ENCODE data around the gene HOOK2. TPM values are rescaled to one million over a fixed set of nuclear protein-coding genes. Genes with fewer than 3 reads are reported as not detected.

Gene HOOK2
- total RNA-seq, 1 donor from 2014 or later = 30.3 TPM

DNA sequence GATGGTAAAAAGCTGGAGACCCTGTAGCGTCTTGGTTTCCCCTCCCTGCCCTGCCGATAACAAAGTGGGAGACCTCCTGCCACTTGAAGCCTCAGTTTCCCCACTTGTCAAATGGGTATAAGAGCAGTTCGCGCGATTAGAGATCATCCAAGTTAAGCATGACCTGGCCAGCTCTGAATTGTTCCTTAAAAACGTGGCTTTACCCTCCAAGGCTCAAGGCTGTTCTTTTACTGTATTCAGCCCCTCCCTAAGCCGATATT, 52.0 kb downstream of the HOOK2 start:
- no peak for TF ChIP-seq CTCF (IDR thresholded peaks at IDR 0.05; ENCODE audit: unreplicated experiment)
- H3K4me3 Mint-ChIP-seq (ENCODE audit: unreplicated experiment) = peak overlapping the region; percentile 93
- no peak for DNase-seq (ENCODE audit: low spot score)
- H3K9me3 Mint-ChIP-seq (ENCODE audit: unreplicated experiment) = no peaks in the 10 kb centered on the region
- H3K27ac Mint-ChIP-seq (ENCODE audit: unreplicated experiment) = peak overlapping the region; percentile 95
- H3K4me1 Mint-ChIP-seq (ENCODE audit: unreplicated experiment) = peaks cover 27% of the 10 kb centered on the region
- peaks cover 14% of the 10 kb centered on the region for H3K36me3 Mint-ChIP-seq (ENCODE audit: low read depth, unreplicated experiment)
- H3K27me3 Mint-ChIP-seq (ENCODE audit: unreplicated experiment) = peaks cover 15% of the 10 kb centered on the region

DNA sequence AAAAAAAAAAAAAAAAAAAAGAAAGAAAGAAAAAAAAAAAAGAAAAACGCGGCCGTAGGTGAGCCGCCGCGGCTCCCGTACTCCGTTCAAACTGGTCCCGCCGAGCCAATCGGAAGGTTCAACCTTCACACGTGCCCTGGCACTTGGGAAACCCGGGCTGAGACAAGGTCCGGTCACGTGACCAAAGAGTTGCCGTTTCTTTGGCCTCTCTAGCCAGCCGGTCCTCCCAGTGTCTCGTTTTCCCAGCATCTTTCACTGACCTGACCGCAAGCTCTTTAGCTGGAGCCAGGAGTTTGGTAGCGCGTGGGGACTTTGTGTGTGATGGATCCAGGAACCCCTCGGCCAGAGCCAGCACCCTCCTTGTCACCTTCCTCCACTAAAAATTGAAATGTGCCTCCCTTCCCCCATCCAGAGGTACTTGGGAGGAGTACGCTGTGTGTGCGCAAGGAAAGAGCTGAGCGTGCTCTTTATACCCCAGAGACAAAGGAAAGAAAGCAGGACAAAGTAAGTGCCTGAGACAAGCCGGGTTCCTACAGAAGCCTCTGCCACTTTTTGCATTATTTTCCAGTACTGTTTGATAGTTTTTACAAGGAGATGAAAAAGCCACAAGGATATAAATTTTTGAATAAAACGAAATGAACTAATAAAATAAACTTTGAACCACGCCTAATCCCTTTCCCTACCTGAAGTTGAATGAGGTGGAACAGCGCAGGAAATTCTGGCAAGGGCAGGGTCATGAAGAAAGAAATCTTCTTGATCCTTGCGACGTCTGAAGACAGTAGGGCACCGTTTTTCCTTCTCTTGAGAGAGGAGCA, 52.6 kb downstream of the HOOK2 start:
- Mint-ChIP-seq H3K4me1 (ENCODE audit: unreplicated experiment) (peaks cover 27% of the 10 kb centered on the region), H3K9me3 (ENCODE audit: unreplicated experiment) (no peaks in the 10 kb centered on the region), H3K4me3 (ENCODE audit: unreplicated experiment) (peak overlapping the region; percentile 93), H3K27me3 (ENCODE audit: unreplicated experiment) (peaks cover 15% of the 10 kb centered on the region), H3K36me3 (ENCODE audit: low read depth, unreplicated experiment) (peaks cover 11% of the 10 kb centered on the region), H3K27ac (ENCODE audit: unreplicated experiment) (peak overlapping the region; percentile 95)
- DNase-seq (ENCODE audit: low spot score) = peak; percentile 91
- no peak for TF ChIP-seq CTCF (IDR thresholded peaks at IDR 0.05; ENCODE audit: unreplicated experiment)

- DNase-seq (ENCODE audit: low spot score) = peak; percentile 68
- H3K36me3 Mint-ChIP-seq (ENCODE audit: low read depth, unreplicated experiment) = peaks cover 11% of the 10 kb centered on the region
- TF ChIP-seq CTCF (IDR thresholded peaks at IDR 0.05; ENCODE audit: unreplicated experiment) = no peak
These were observed 53.4 kb downstream of the HOOK2 start for GRCh38 chr19:12721656-12722565.

DNA sequence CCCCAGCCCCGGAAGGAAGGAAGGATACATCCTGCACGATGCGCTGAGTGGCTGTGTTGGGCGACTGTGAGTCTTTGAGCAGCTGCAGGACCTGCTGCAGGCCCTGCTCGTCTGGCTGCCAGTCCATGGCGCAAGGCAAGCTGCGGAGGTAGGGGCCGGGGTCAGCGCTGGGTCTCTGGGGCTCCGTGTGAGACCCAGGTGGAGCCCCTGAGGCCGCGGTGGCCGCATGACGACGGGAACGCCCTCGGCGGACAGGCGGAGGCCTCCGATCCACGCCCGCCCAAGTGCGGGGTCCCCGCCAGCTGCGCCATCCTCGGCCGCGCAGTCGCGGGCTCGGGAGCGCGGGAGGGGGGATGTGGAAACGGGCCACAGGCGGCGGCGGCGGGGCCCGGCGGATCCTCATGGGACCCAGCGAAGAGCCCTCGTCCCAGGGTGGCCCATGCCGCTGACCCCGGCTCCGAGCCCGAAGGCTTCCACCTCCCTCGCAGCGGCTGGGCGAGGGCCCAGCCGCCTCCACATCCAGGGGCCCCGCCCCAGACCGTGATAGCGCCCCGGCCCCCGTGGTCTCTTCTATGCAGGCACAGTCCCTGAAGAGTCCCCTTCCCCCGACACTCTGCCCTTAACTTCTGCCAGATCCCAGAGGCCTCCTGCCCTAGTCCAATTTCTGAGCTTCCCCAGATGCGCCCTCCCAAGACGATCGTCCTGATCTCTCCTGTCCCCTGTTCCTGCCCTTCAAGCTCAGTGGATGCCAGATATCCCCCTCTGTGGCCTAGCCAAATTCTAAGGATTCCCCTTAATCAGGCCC, 54.3 kb downstream of the HOOK2 start:
- no peak for DNase-seq (ENCODE audit: low spot score)
- Mint-ChIP-seq H3K27me3 (ENCODE audit: unreplicated experiment) (peaks cover 15% of the 10 kb centered on the region), H3K36me3 (ENCODE audit: low read depth, unreplicated experiment) (peaks cover 14% of the 10 kb centered on the region), H3K4me3 (ENCODE audit: unreplicated experiment) (peak overlapping the region; percentile 98), H3K4me1 (ENCODE audit: unreplicated experiment) (peaks cover 27% of the 10 kb centered on the region), H3K27ac (ENCODE audit: unreplicated experiment) (peak overlapping the region; percentile 96), H3K9me3 (ENCODE audit: unreplicated experiment) (no peaks in the 10 kb centered on the region)
- no peak for TF ChIP-seq CTCF (IDR thresholded peaks at IDR 0.05; ENCODE audit: unreplicated experiment)

More at GRCh38 chr19:12721656-12722565, 53.4 kb downstream of the HOOK2 start:
- peak overlapping the region; percentile 96 for H3K27ac Mint-ChIP-seq (ENCODE audit: unreplicated experiment)
- H3K4me3 Mint-ChIP-seq (ENCODE audit: unreplicated experiment) = peak overlapping the region; percentile 98
- peaks cover 27% of the 10 kb centered on the region for H3K4me1 Mint-ChIP-seq (ENCODE audit: unreplicated experiment)
- peaks cover 15% of the 10 kb centered on the region for H3K27me3 Mint-ChIP-seq (ENCODE audit: unreplicated experiment)
- H3K9me3 Mint-ChIP-seq (ENCODE audit: unreplicated experiment) = no peaks in the 10 kb centered on the region

Data from endothelial cell (in vitro differentiated cells).